PC-9 (cell line): Measurements from ENCODE around the gene KLK12. TPM values are rescaled to one million over a fixed set of nuclear protein-coding genes. Genes with fewer than 3 reads are reported as not detected.

Source experiments
- BruUV-seq: library from RNA; stranded (reverse); fragments of 400-500 nt; replicated peaks from 2 replicates; lab custom pipeline; 2021; lab: Mats Ljungman, UMichigan
- CTCF ChIA-PET: fragments of 300-600 bp; sonication (Branson Sonifier 250); formaldehyde crosslinking; loops from one replicate; lab custom pipeline; 2022; ENCODE audit warnings: antibody characterized with exemption; lab: Charles Lee
- POLR2A ChIA-PET: fragments of 300-600 bp; sonication (Branson Sonifier 250); formaldehyde crosslinking; loops from one replicate; lab custom pipeline; 2022; ENCODE audit warnings: antibody characterized with exemption; ENCODE audit not compliant: unreplicated experiment; lab: Charles Lee
- DNase-seq, 2 experiments: peaks; one replicate each; pipeline versions ENCODE4 v3.0.0 to v3.0.0-alpha.2; 2015 to 2022; ENCODE audit warnings: mixed read lengths in 1 of 2
- H2AFZ ChIP-seq: fragments of 200-600 bp; sonication (generic); 2 replicates; pipeline ENCODE4 v1.8.1; 2017; ENCODE audit warnings: antibody characterized with exemption
- H3F3A ChIP-seq: fragments of 200-600 bp; sonication (generic); 2 replicates; pipeline ENCODE4 v1.8.1; 2017; ENCODE audit warnings: antibody characterized with exemption, mild to moderate bottlenecking, low read depth; ENCODE audit not compliant: insufficient read depth
- H3K27ac ChIP-seq: fragments of 200-600 bp; sonication (generic); 2 replicates; pipeline ENCODE4 v1.6.1; 2016; ENCODE audit warnings: mixed run types
- H3K27me3 ChIP-seq: fragments of 200-600 bp; sonication (generic); 2 replicates; pipeline ENCODE4 v1.6.1; 2016; ENCODE audit warnings: low read depth, mixed run types; ENCODE audit not compliant: insufficient read depth
- H3K36me3 ChIP-seq: fragments of 200-600 bp; sonication (generic); 2 replicates; pipeline ENCODE4 v1.6.1; 2016; ENCODE audit warnings: low read depth, mixed run types
- H3K4me1 ChIP-seq: fragments of 200-600 bp; sonication (generic); replicated peaks from 2 replicates; pipeline ENCODE4 v1.6.1; 2016; ENCODE audit warnings: mixed run types; ENCODE audit not compliant: insufficient read depth
- H3K4me2 ChIP-seq: fragments of 200-600 bp; sonication (generic); 2 replicates; pipeline ENCODE4 v1.6.1; 2017; ENCODE audit warnings: mixed run types
- H3K4me3 ChIP-seq: fragments of 200-600 bp; sonication (generic); 2 replicates; pipeline ENCODE4 v1.6.1; 2016; ENCODE audit warnings: mixed run types
- H3K79me2 ChIP-seq: fragments of 200-600 bp; sonication (generic); 2 replicates; pipeline ENCODE4 v1.6.1; 2017; ENCODE audit warnings: low read depth, mixed run types
- H3K9me2 ChIP-seq: fragments of 200-600 bp; sonication (generic); 2 replicates; pipeline ENCODE4 v1.8.1; 2017; ENCODE audit warnings: mild to moderate bottlenecking; ENCODE audit not compliant: insufficient read depth
- H3K9me3 ChIP-seq: fragments of 200-600 bp; sonication (generic); 2 replicates; pipeline ENCODE4 v1.8.1; 2016; ENCODE audit warnings: low read depth; ENCODE audit not compliant: insufficient read depth
- H4K20me1 ChIP-seq: fragments of 200-600 bp; sonication (generic); 2 replicates; pipeline ENCODE4 v1.8.1; 2017; ENCODE audit not compliant: insufficient read depth
- CTCF ChIP-seq: fragments of 200-600 bp; sonication (generic); conservative IDR thresholded peaks from 2 replicates; pipeline ENCODE4 v1.6.1; 2017; ENCODE audit warnings: mixed run types, antibody characterized with exemption, mild to moderate bottlenecking, moderate library complexity
- EZH2 ChIP-seq: fragments of 200-600 bp; sonication (generic); IDR thresholded peaks from 2 replicates; pipeline ENCODE4 v1.8.0; 2017; ENCODE audit warnings: antibody characterized with exemption, low read depth
- intact Hi-C: fragments of 100-400 bp; cut with micrococcal nuclease; formaldehyde crosslinking; loops from one replicate; pipeline ENCODE4 v1.10.0; 2022; ENCODE audit not compliant: unreplicated experiment
- total RNA-seq: library from RNA; stranded (reverse); gene quantifications from 2 replicates; pipeline ENCODE4 v1.2.3, GENCODE V29; 2021

The KLK12 gene
- total RNA-seq, 1 experiment from 2014 or later: not detected

GRCh38 chr19:51027873-51028272 is 6.9 kb downstream of the KLK12 start:
- H3K4me1 ChIP-seq: no peaks in the 10 kb centered on the region
- H4K20me1 ChIP-seq: no peaks in the 10 kb centered on the region
- no peaks in the 10 kb centered on the region for H3K79me2 ChIP-seq
- no peak overlapping the region for H3K4me3 ChIP-seq
- H2AFZ ChIP-seq: no peak overlapping the region
- ChIA-PET CTCF (interaction anchor here (0.5 kb wide), 1 partner anchor 188 kb away, joined by 3 read pairs; no protein-coding TSS in a partner anchor), POLR2A (no interaction called here)
- DNase-seq: peak in 1 of 2 experiments; percentile 22
- TF ChIP-seq CTCF (no peak), EZH2 (no peak)
- BruUV-seq: no TSS peak
- no peaks in the 10 kb centered on the region for H3K36me3 ChIP-seq
- H3K27me3 ChIP-seq: peaks cover 22% of the 10 kb centered on the region; the same call in 1 of the 2 replicates
- intact Hi-C loops: no loop called here
- H3F3A ChIP-seq: no peaks in the 10 kb centered on the region; the same call in 1 of the 2 replicates
- no peaks in the 10 kb centered on the region for H3K9me3 ChIP-seq
- no peaks in the 10 kb centered on the region for H3K9me2 ChIP-seq
- H3K27ac ChIP-seq: no peak overlapping the region
- no peak overlapping the region for H3K4me2 ChIP-seq

- peak in 1 of 2 experiments; percentile 24 for DNase-seq
- Histone ChIP-seq H2AFZ (no peak overlapping the region), H3K4me3 (no peak overlapping the region), H3K36me3 (no peaks in the 10 kb centered on the region), H3K79me2 (no peaks in the 10 kb centered on the region), H3K27ac (no peak overlapping the region), H3K9me2 (no peaks in the 10 kb centered on the region), H3F3A (no peaks in the 10 kb centered on the region; the same call in 1 of the 2 replicates), H3K9me3 (no peaks in the 10 kb centered on the region), H4K20me1 (no peaks in the 10 kb centered on the region), H3K4me2 (no peak overlapping the region), H3K4me1 (no peaks in the 10 kb centered on the region), H3K27me3 (peaks cover 22% of the 10 kb centered on the region; the same call in 1 of the 2 replicates)
- ChIA-PET POLR2A (no interaction called here), CTCF (interaction anchor here (0.5 kb wide), 1 partner anchor 189 kb away, joined by 3 read pairs; no protein-coding TSS in a partner anchor)
- BruUV-seq: no TSS peak
- TF ChIP-seq EZH2: no peak
- TF ChIP-seq CTCF: no peak
- intact Hi-C loops: no loop called here
Observed at GRCh38 chr19:51027126-51027806, 7.5 kb downstream of the KLK12 start.

GRCh38 chr19:51026554-51026831 is 8.3 kb downstream of the KLK12 start, which contains the start of gene KLK11:
Gene KLK11 (minus strand): TSS chr19:51026616. CDS start chr19:51025631, 985 bp downstream.
- Histone ChIP-seq H3F3A (peaks cover under 1% of the 10 kb centered on the region; the same call in 1 of the 2 replicates), H3K9me3 (no peaks in the 10 kb centered on the region), H3K79me2 (no peaks in the 10 kb centered on the region), H2AFZ (no peak within 1 kb of the TSS), H3K4me2 (no peak within 1 kb of the TSS; the same call in 1 of the 2 replicates), H3K9me2 (no peaks in the 10 kb centered on the region), H3K4me3 (no peak within 1 kb of the TSS), H3K4me1 (no peaks in the 10 kb centered on the region), H4K20me1 (no peaks in the 10 kb centered on the region), H3K36me3 (no peaks in the 10 kb centered on the region), H3K27ac (no peak within 1 kb of the TSS), H3K27me3 (peaks cover 22% of the 10 kb centered on the region; the same call in 1 of the 2 replicates)
- ChIA-PET CTCF (no interaction called here), POLR2A (no interaction called here)
- intact Hi-C loops: no loop called here
- peak; percentile 34 to 76 for DNase-seq
- TF ChIP-seq CTCF (no peak), EZH2 (no peak)
- no TSS peak for BruUV-seq
